ENCODE results near the gene AFG1L. TPM values are rescaled to one million over a fixed set of nuclear protein-coding genes. Genes with fewer than 3 reads are reported as not detected.
"Not testable (repeated sequence)": the region's sequence is repeated elsewhere in the genome, so short reads cannot be mapped to it uniquely, and the experiment has no call there.

Gene AFG1L
- total RNA-seq, 4 donors from 2014 or later = 2.1 to 6.2 (median 2.8) TPM

- DNase-seq (ENCODE audit: low spot score in 2 of 2) = no peak
- intact Hi-C loops (cut with DNase I; ENCODE audit: low total_unique reads) = no loop called here
These were observed 108.4 kb downstream of the AFG1L start for GRCh38 chr6:108403236-108403635.

GRCh38 chr6:108406943-108407342 lies 112.1 kb downstream of the AFG1L start:
- no peak for DNase-seq (ENCODE audit: low spot score in 2 of 2)
- WGBS, 2 donors = 79 to 86% methylated on average over 2 of the region's 2 CpGs
- intact Hi-C loops (cut with DNase I; ENCODE audit: low total_unique reads) = no loop called here

More at GRCh38 chr6:108403236-108403635, 108.4 kb downstream of the AFG1L start:
- WGBS, 2 donors = 37 to 42% methylated on average over 3 of the region's 3 CpGs
- no peak for TF ChIP-seq CTCF (IDR thresholded peaks at IDR 0.05)
- no peak for TF ChIP-seq POLR2A (IDR thresholded peaks at IDR 0.05)
- no peak overlapping the region for H3K4me3 ChIP-seq (ENCODE audit: low read depth, poor library complexity, severe bottlenecking)

GRCh38 chr6:108407904-108408827 lies 113.3 kb downstream of the AFG1L start:
- DNase-seq (ENCODE audit: low spot score in 2 of 2) = no peak
- intact Hi-C loops (cut with DNase I; ENCODE audit: low total_unique reads) = no loop called here
- 71 to 74% methylated on average over 3 of the region's 3 CpGs for WGBS, 2 donors
- H3K4me3 ChIP-seq (ENCODE audit: low read depth, poor library complexity, severe bottlenecking) = no peak overlapping the region
- no peak for TF ChIP-seq POLR2A (IDR thresholded peaks at IDR 0.05)
- TF ChIP-seq CTCF (IDR thresholded peaks at IDR 0.05) = no peak

More at GRCh38 chr6:108406943-108407342, 112.1 kb downstream of the AFG1L start:
- no peak overlapping the region for H3K4me3 ChIP-seq (ENCODE audit: low read depth, poor library complexity, severe bottlenecking)
- no peak for TF ChIP-seq CTCF (IDR thresholded peaks at IDR 0.05)
- no peak for TF ChIP-seq POLR2A (IDR thresholded peaks at IDR 0.05)

GRCh38 chr6:108408861-108409260 lies 114.0 kb downstream of the AFG1L start:
- no peak overlapping the region for H3K4me3 ChIP-seq (ENCODE audit: low read depth, poor library complexity, severe bottlenecking)
- TF ChIP-seq CTCF (IDR thresholded peaks at IDR 0.05) (no peak), POLR2A (IDR thresholded peaks at IDR 0.05) (no peak)
- WGBS, 2 donors = 71 to 82% methylated on average over 3 of the region's 3 CpGs
- no peak for DNase-seq (ENCODE audit: low spot score in 2 of 2)
- intact Hi-C loops (cut with DNase I; ENCODE audit: low total_unique reads) = no loop called here

- DNase-seq (ENCODE audit: low spot score in 2 of 2); H3K4me3 ChIP-seq (ENCODE audit: low read depth, poor library complexity, severe bottlenecking); intact Hi-C loops (cut with DNase I; ENCODE audit: low total_unique reads): not testable (repeated sequence)
- 79 to 88% methylated on average over 5 of the region's 5 CpGs for WGBS, 2 donors
These were observed 121.4 kb downstream of the AFG1L start for GRCh38 chr6:108416047-108416833.

- no peak for DNase-seq (ENCODE audit: low spot score in 2 of 2)
- no peak for TF ChIP-seq CTCF (IDR thresholded peaks at IDR 0.05)
- no peak for TF ChIP-seq POLR2A (IDR thresholded peaks at IDR 0.05)
- 79 to 87% methylated on average over 6 of the region's 6 CpGs for WGBS, 2 donors
- intact Hi-C loops (cut with DNase I; ENCODE audit: low total_unique reads) = no loop called here
- no peak overlapping the region for H3K4me3 ChIP-seq (ENCODE audit: low read depth, poor library complexity, severe bottlenecking)
These were observed 122.2 kb downstream of the AFG1L start for GRCh38 chr6:108417027-108417426.
